GM12892 (cell line): ENCODE results near the gene OR2B6.

Experiments
- POLR2A ChIP-seq: IDR thresholded peaks from 2 replicates; pipeline ENCODE4 v1.6.1; 2011; ENCODE audit warnings: low read depth, low read length, control low read depth
- POLR2AphosphoS5 ChIP-seq: IDR thresholded peaks from 2 replicates; pipeline ENCODE4 v1.6.1; 2011; ENCODE audit warnings: low read depth, low read length, control low read depth

GRCh38 chr6:27957516-27957915, 475 bp downstream of the OR2B6 start:
- no peak for TF ChIP-seq POLR2A
- no peak for TF ChIP-seq POLR2AphosphoS5
